CD4-positive, CD25-positive, alpha-beta regulatory T cell (primary cell): ENCODE results near the gene COQ3. TPM values are rescaled to one million over a fixed set of nuclear protein-coding genes. Genes with fewer than 3 reads are reported as not detected.

Experiments used
- ATAC-seq, 2 donors: fragments of 150-1000 bp; cut with Tn5 transposase; one replicate each; pipeline ENCODE4 v1.10.0; 2021; ENCODE audit warnings: low read depth in 2 of 2, moderate number of reproducible peaks in 2 of 2, moderate library complexity in 1 of 2
- DNase-seq, 3 donors: peaks; one replicate each; pipeline versions ENCODE4 v3.0.0 to v3.0.0-alpha.2; 2012 to 2022; ENCODE audit warnings: mixed read lengths in 1 of 3
- H3K27ac ChIP-seq: one replicate; pipeline ENCODE4 v1.7.0; 2013; ENCODE audit warnings: mild to moderate bottlenecking, low read length; ENCODE audit not compliant: insufficient read depth, poor library complexity, severe bottlenecking
- H3K27me3 ChIP-seq: one replicate; pipeline ENCODE4 v1.7.0; 2013; ENCODE audit warnings: low read length; ENCODE audit not compliant: control insufficient read depth, insufficient read depth
- H3K36me3 ChIP-seq: one replicate; pipeline ENCODE4 v1.7.0; 2013; ENCODE audit warnings: mild to moderate bottlenecking, low read length, moderate library complexity; ENCODE audit not compliant: control insufficient read depth, insufficient read depth
- H3K4me1 ChIP-seq: 2 replicates; pipeline ENCODE4 v1.7.0; 2013; ENCODE audit warnings: mild to moderate bottlenecking, low read length; ENCODE audit not compliant: insufficient read depth, control insufficient read depth, poor library complexity, severe bottlenecking
- H3K4me3 ChIP-seq: one replicate; pipeline ENCODE4 v1.7.0; 2013; ENCODE audit warnings: low read depth, mild to moderate bottlenecking, low read length, moderate library complexity
- H3K9me3 ChIP-seq, 2 experiments: 1 replicate in 1 of 2; 2 replicates in 1 of 2; pipeline ENCODE4 v1.7.0; 2013; ENCODE audit warnings: low read length in 2 of 2, mild to moderate bottlenecking in 1 of 2, moderate library complexity in 1 of 2; ENCODE audit not compliant: control insufficient read depth in 2 of 2
- H3K27ac Mint-ChIP-seq, 3 donors: one replicate each; pipeline ENCODE4 v1.8.0; 2020 to 2022; ENCODE audit warnings: mild to moderate bottlenecking in 3 of 3, mixed read lengths in 3 of 3, moderate library complexity in 2 of 3
- H3K27me3 Mint-ChIP-seq: one replicate; pipeline ENCODE4 v1.8.0; 2022; ENCODE audit warnings: mild to moderate bottlenecking, mixed read lengths
- H3K36me3 Mint-ChIP-seq: one replicate; pipeline ENCODE4 v1.8.0; 2020; ENCODE audit warnings: mixed read lengths
- H3K4me1 Mint-ChIP-seq, 4 donors: one replicate each; pipeline ENCODE4 v1.8.0; 2020 to 2022; ENCODE audit warnings: mixed read lengths in 4 of 4, mild to moderate bottlenecking in 1 of 4
- H3K4me3 Mint-ChIP-seq, 4 donors: one replicate each; pipeline ENCODE4 v1.8.0; 2020 to 2022; ENCODE audit warnings: mild to moderate bottlenecking in 4 of 4, mixed read lengths in 4 of 4, moderate library complexity in 3 of 4
- H3K9me3 Mint-ChIP-seq, 7 donors: one replicate each; pipeline ENCODE4 v1.8.0; 2020 to 2022; ENCODE audit warnings: mixed read lengths in 7 of 7, mild to moderate bottlenecking in 3 of 7, moderate library complexity in 2 of 7
- polyA plus RNA-seq, 4 donors: library from polyadenylated mRNA; unstranded; fragments of 300-500 nt; fragmentation: Illumina TruSeq; gene quantifications; one replicate each; pipeline ENCODE4 v1.2.3, GENCODE V29; 2021
- total RNA-seq: library from RNA; stranded (reverse); gene quantifications from one replicate; pipeline ENCODE4 v1.2.3, GENCODE V29; 2022

The COQ3 gene
- total and polyA plus RNA-seq, 5 donors from 2014 or later: 1.4 to 8.0 (median 6.6) TPM

GRCh38 chr6:99424761-99425646, 31.0 kb upstream of the COQ3 start, which contains the start of gene PNISR:
PNISR (minus strand) TSS chr6:99425308; CDS start chr6:99414659, 10,649 bp downstream.
- Mint-ChIP-seq H3K9me3 (no peaks in the 10 kb centered on the region), H3K4me1 (peaks cover 44 to 75% (median 59%) of the 10 kb centered on the region in 4 donors), H3K36me3 (peaks cover 16% of the 10 kb centered on the region), H3K27me3 (no peaks in the 10 kb centered on the region), H3K27ac (peak within 1 kb of the TSS; percentile 97 to 100 (median 99)), H3K4me3 (peak within 1 kb of the TSS; percentile 90 to 99 (median 98))
- Histone ChIP-seq H3K36me3 (peaks cover 11% of the 10 kb centered on the region), H3K9me3 (no peaks in the 10 kb centered on the region), H3K27ac (peak within 1 kb of the TSS; percentile 100), H3K27me3 (no peaks in the 10 kb centered on the region), H3K4me3 (peak within 1 kb of the TSS; percentile 94), H3K4me1 (peaks cover 43% of the 10 kb centered on the region)
- ATAC-seq (peak; percentile 86 to 89), DNase-seq (peak; percentile 84 to 98 (median 93))

- Mint-ChIP-seq H3K27ac (peak overlapping the region in 2 of 3 donors; percentile 63 to 97), H3K4me3 (peak overlapping the region; percentile 90 to 99 (median 98)), H3K4me1 (peaks cover 45 to 82% (median 61%) of the 10 kb centered on the region in 4 donors), H3K9me3 (no peaks in the 10 kb centered on the region), H3K27me3 (no peaks in the 10 kb centered on the region), H3K36me3 (peaks cover 16% of the 10 kb centered on the region)
- ATAC-seq (no peak), DNase-seq (no peak)
- Histone ChIP-seq H3K27me3 (no peaks in the 10 kb centered on the region), H3K9me3 (no peaks in the 10 kb centered on the region), H3K4me3 (peak overlapping the region; percentile 94), H3K27ac (peak overlapping the region; percentile 100), H3K36me3 (peaks cover 11% of the 10 kb centered on the region), H3K4me1 (peaks cover 49% of the 10 kb centered on the region)
Observed at GRCh38 chr6:99424022-99424421, 30.0 kb upstream of the COQ3 start.

- H3K27ac Mint-ChIP-seq: peak overlapping the region in 1 of 3 donors; percentile 60
- peaks cover 46 to 85% (median 67%) of the 10 kb centered on the region in 4 donors for H3K4me1 Mint-ChIP-seq
- peak overlapping the region; percentile 90 to 99 (median 98) for H3K4me3 Mint-ChIP-seq
Observed at GRCh38 chr6:99422912-99423311, 28.9 kb upstream of the COQ3 start.

GRCh38 chr6:99416892-99417767, 23.1 kb upstream of the COQ3 start:
- ATAC-seq (no peak), DNase-seq (peak in 1 of 3 donors; percentile 20)
- Histone ChIP-seq H3K4me1 (peaks cover 56% of the 10 kb centered on the region), H3K36me3 (peaks cover 28% of the 10 kb centered on the region), H3K27ac (no peak overlapping the region), H3K4me3 (peak overlapping the region; percentile 58), H3K27me3 (no peaks in the 10 kb centered on the region), H3K9me3 (no peaks in the 10 kb centered on the region)
- peak overlapping the region; percentile 21 to 56 (median 34) for H3K4me3 Mint-ChIP-seq
- H3K36me3 Mint-ChIP-seq: peaks cover 26% of the 10 kb centered on the region
- peaks cover 46 to 82% (median 58%) of the 10 kb centered on the region in 4 donors for H3K4me1 Mint-ChIP-seq
- H3K27me3 Mint-ChIP-seq: no peaks in the 10 kb centered on the region
- H3K9me3 Mint-ChIP-seq: no peaks in the 10 kb centered on the region
- H3K27ac Mint-ChIP-seq: peak overlapping the region in 2 of 3 donors; percentile 20 to 32

More at GRCh38 chr6:99422912-99423311, 28.9 kb upstream of the COQ3 start:
- H3K9me3 ChIP-seq: no peaks in the 10 kb centered on the region
- no peaks in the 10 kb centered on the region for H3K27me3 ChIP-seq
- no peaks in the 10 kb centered on the region for H3K9me3 Mint-ChIP-seq
- H3K27me3 Mint-ChIP-seq: no peaks in the 10 kb centered on the region
- H3K27ac ChIP-seq: no peak overlapping the region
- DNase-seq (no peak), ATAC-seq (no peak)
- peak overlapping the region; percentile 94 for H3K4me3 ChIP-seq
- H3K4me1 ChIP-seq: peaks cover 59% of the 10 kb centered on the region
- H3K36me3 ChIP-seq: peaks cover 11% of the 10 kb centered on the region
- peaks cover 20% of the 10 kb centered on the region for H3K36me3 Mint-ChIP-seq

- Histone ChIP-seq H3K9me3 (no peaks in the 10 kb centered on the region), H3K27me3 (no peaks in the 10 kb centered on the region), H3K36me3 (peaks cover 37% of the 10 kb centered on the region), H3K4me1 (peaks cover 52% of the 10 kb centered on the region), H3K4me3 (no peak overlapping the region), H3K27ac (no peak overlapping the region)
- H3K9me3 Mint-ChIP-seq: no peaks in the 10 kb centered on the region
- ATAC-seq (no peak), DNase-seq (no peak)
- H3K27me3 Mint-ChIP-seq: no peaks in the 10 kb centered on the region
- peak overlapping the region in 2 of 4 donors; percentile 20 to 51 for H3K4me3 Mint-ChIP-seq
- peaks cover 42 to 79% (median 56%) of the 10 kb centered on the region in 4 donors for H3K4me1 Mint-ChIP-seq
- H3K36me3 Mint-ChIP-seq: peaks cover 25% of the 10 kb centered on the region
- H3K27ac Mint-ChIP-seq: peak overlapping the region in 1 of 3 donors; percentile 70
Observed at GRCh38 chr6:99416226-99416625, 22.2 kb upstream of the COQ3 start.

- Mint-ChIP-seq H3K36me3 (peaks cover 31% of the 10 kb centered on the region), H3K27ac (no peak overlapping the region), H3K4me1 (peaks cover 45 to 75% (median 58%) of the 10 kb centered on the region in 4 donors), H3K4me3 (peak overlapping the region in 2 of 4 donors; percentile 6 to 21), H3K9me3 (no peaks in the 10 kb centered on the region), H3K27me3 (no peaks in the 10 kb centered on the region)
- Histone ChIP-seq H3K36me3 (peaks cover 43% of the 10 kb centered on the region), H3K27me3 (no peaks in the 10 kb centered on the region), H3K4me1 (peaks cover 48% of the 10 kb centered on the region), H3K9me3 (no peaks in the 10 kb centered on the region), H3K4me3 (peak overlapping the region; percentile 23), H3K27ac (peak overlapping the region; percentile 23)
- DNase-seq (no peak), ATAC-seq (no peak)
Observed at GRCh38 chr6:99415446-99415845, 21.5 kb upstream of the COQ3 start.

- no peak overlapping the region for H3K27ac ChIP-seq
- ATAC-seq: no peak
- H3K4me1 ChIP-seq: peaks cover 25% of the 10 kb centered on the region
- Mint-ChIP-seq H3K36me3 (peaks cover 39% of the 10 kb centered on the region), H3K9me3 (no peaks in the 10 kb centered on the region), H3K4me1 (peaks cover 35 to 49% (median 43%) of the 10 kb centered on the region in 4 donors), H3K27me3 (no peaks in the 10 kb centered on the region), H3K4me3 (peak overlapping the region in 1 of 4 donors; percentile 3), H3K27ac (no peak overlapping the region)
- no peak for DNase-seq
- H3K27me3 ChIP-seq: no peaks in the 10 kb centered on the region
- no peaks in the 10 kb centered on the region for H3K9me3 ChIP-seq
- H3K36me3 ChIP-seq: peaks cover 75% of the 10 kb centered on the region
- H3K4me3 ChIP-seq: no peak overlapping the region
Observed at GRCh38 chr6:99412065-99412464, 18.1 kb upstream of the COQ3 start.
